ENCODE measurements around the gene ENOX1. TPM values are rescaled to one million over a fixed set of nuclear protein-coding genes. Genes with fewer than 3 reads are reported as not detected.

ENOX1 gene
- total RNA-seq, 1 donor from 2014 or later, result 45.2 TPM

- DNase-seq, result no peak
Measured at GRCh38 chr13:43274881-43275280, 511.9 kb downstream of the ENOX1 start.

GRCh38 chr13:43273362-43273761 lies 513.4 kb downstream of the ENOX1 start:
- no peak for DNase-seq

- DNase-seq, result no peak
Measured at GRCh38 chr13:43272851-43273250, 513.9 kb downstream of the ENOX1 start.

GRCh38 chr13:43271152-43271551 lies 515.6 kb downstream of the ENOX1 start:
- DNase-seq, result no peak

GRCh38 chr13:43270130-43270830 lies 516.5 kb downstream of the ENOX1 start:
- no peak for DNase-seq

- no peak for DNase-seq
Measured at GRCh38 chr13:43269037-43269481, 517.7 kb downstream of the ENOX1 start.

- no peak for DNase-seq
Measured at GRCh38 chr13:43268632-43269031, 518.1 kb downstream of the ENOX1 start.

- no peak for DNase-seq
Measured at GRCh38 chr13:43267916-43268315, 518.9 kb downstream of the ENOX1 start.

- DNase-seq, result no peak
Measured at GRCh38 chr13:43266936-43267615, 519.7 kb downstream of the ENOX1 start.

GRCh38 chr13:43265028-43265427 lies 521.7 kb downstream of the ENOX1 start:
- no peak for DNase-seq

- no peak for DNase-seq
Measured at GRCh38 chr13:43264458-43264857, 522.3 kb downstream of the ENOX1 start.

- DNase-seq, result no peak
Measured at GRCh38 chr13:43263047-43263446, 523.7 kb downstream of the ENOX1 start.

- no peak for DNase-seq
Measured at GRCh38 chr13:43260999-43261398, 525.8 kb downstream of the ENOX1 start.

GRCh38 chr13:43258771-43259170 lies 528.0 kb downstream of the ENOX1 start:
- DNase-seq, result no peak

GRCh38 chr13:43257765-43258164 lies 529.0 kb downstream of the ENOX1 start:
- no peak for DNase-seq

GRCh38 chr13:43251961-43252360 lies 534.8 kb downstream of the ENOX1 start:
- no peak for DNase-seq

- DNase-seq, result no peak
Measured at GRCh38 chr13:43246382-43246781, 540.4 kb downstream of the ENOX1 start.

GRCh38 chr13:43245374-43245964 lies 541.3 kb downstream of the ENOX1 start:
- no peak for DNase-seq

- no peak for DNase-seq
Measured at GRCh38 chr13:43244481-43244880, 542.3 kb downstream of the ENOX1 start.

GRCh38 chr13:43243711-43244110 lies 543.1 kb downstream of the ENOX1 start:
- no peak for DNase-seq

GRCh38 chr13:43242040-43242439 lies 544.7 kb downstream of the ENOX1 start:
- no peak for DNase-seq

- no peak for DNase-seq
Measured at GRCh38 chr13:43240278-43240677, 546.5 kb downstream of the ENOX1 start.

- DNase-seq, result no peak
Measured at GRCh38 chr13:43239275-43239840, 547.4 kb downstream of the ENOX1 start.

Data from occipital lobe (tissue), 2 donors.